ENCODE results near the gene TIGIT.
"Not testable (repeated sequence)": the region's sequence is repeated elsewhere in the genome, so short reads cannot be mapped to it uniquely, and the experiment has no call there.

The TIGIT gene

GRCh38 chr3:114293838-114294535 is at the start of gene TIGIT:
Gene TIGIT (plus strand): TSS chr3:114294028. CDS start chr3:114294062, 34 bp downstream.
- DNase-seq, result no peak

- DNase-seq, result no peak
Measured at GRCh38 chr3:114252954-114253353, 40.9 kb upstream of the TIGIT start.

- DNase-seq, result no peak
Measured at GRCh38 chr3:114253505-114253904, 40.3 kb upstream of the TIGIT start.

GRCh38 chr3:114259566-114259965 is 34.3 kb upstream of the TIGIT start:
- no peak for DNase-seq

GRCh38 chr3:114260152-114260551 is 33.7 kb upstream of the TIGIT start:
- no peak for DNase-seq

GRCh38 chr3:114270019-114270418 is 23.8 kb upstream of the TIGIT start:
- DNase-seq, result no peak

GRCh38 chr3:114272271-114272670 is 21.6 kb upstream of the TIGIT start:
- no peak for DNase-seq

- no peak for DNase-seq
Measured at GRCh38 chr3:114274929-114275328, 18.9 kb upstream of the TIGIT start.

GRCh38 chr3:114276856-114277255 is 17.0 kb upstream of the TIGIT start:
- DNase-seq, result not testable (repeated sequence)

- no peak for DNase-seq
Measured at GRCh38 chr3:114284644-114285043, 9.2 kb upstream of the TIGIT start.

- DNase-seq, result no peak
Measured at GRCh38 chr3:114285648-114286230, 8.1 kb upstream of the TIGIT start.

- DNase-seq, result no peak
Measured at GRCh38 chr3:114286266-114286665, 7.6 kb upstream of the TIGIT start.

- DNase-seq, result peak; percentile 93
Measured at GRCh38 chr3:114290911-114291901, 2.6 kb upstream of the TIGIT start.

- DNase-seq, result peak; percentile 24
Measured at GRCh38 chr3:114294940-114295480, 1.2 kb downstream of the TIGIT start.

GRCh38 chr3:114295946-114296345 is 2.1 kb downstream of the TIGIT start:
- DNase-seq, result no peak

- DNase-seq, result no peak
Measured at GRCh38 chr3:114299421-114299820, 5.6 kb downstream of the TIGIT start.

- no peak for DNase-seq
Measured at GRCh38 chr3:114299941-114300624, 6.3 kb downstream of the TIGIT start.

- DNase-seq, result no peak
Measured at GRCh38 chr3:114307222-114307830, 13.5 kb downstream of the TIGIT start.

GRCh38 chr3:114307832-114308231 is 14.0 kb downstream of the TIGIT start:
- DNase-seq, result no peak

- no peak for DNase-seq
Measured at GRCh38 chr3:114308377-114308776, 14.5 kb downstream of the TIGIT start.

- DNase-seq, result peak; percentile 36
Measured at GRCh38 chr3:114308830-114309229, 15.0 kb downstream of the TIGIT start.

- DNase-seq, result no peak
Measured at GRCh38 chr3:114310695-114311094, 16.9 kb downstream of the TIGIT start.
